A549 (cell line): Measurements from ENCODE around the gene COL16A1. TPM values are rescaled to one million over a fixed set of nuclear protein-coding genes. Genes with fewer than 3 reads are reported as not detected.
A peak's percentile ranks its signal among the peaks of the same experiment; 100 is the strongest.

Experiments used
- ATAC-seq, 2 experiments: fragments of 200-7000 bp in 1 of 2; fragments of >200 bp in 1 of 2; cut with Nextera tagmentation in 1 of 2; cut with Tn5 transposase in 1 of 2; 3 replicates each; pipeline versions ENCODE4 v1.8.0 to v1.9.1; 2018 to 2020; ENCODE audit warnings: mild to moderate bottlenecking in 1 of 2, moderate library complexity in 1 of 2
- CTCF ChIA-PET: fragments of 300-600 bp; sonication (Branson Sonifier 250); formaldehyde crosslinking; extraction: SDS; loops from one replicate; lab custom pipeline; 2021; ENCODE audit warnings: antibody characterized with exemption, inconsistent platforms; lab: Yijun Ruan, JAX
- POLR2A ChIA-PET: fragments of 350-600 bp; formaldehyde crosslinking; extraction: SDS; loops from one replicate; lab custom pipeline; 2021; ENCODE audit warnings: antibody characterized with exemption, inconsistent platforms; lab: Yijun Ruan, JAX
- DNase-seq, 2 experiments: peaks; one replicate each; pipeline versions ENCODE4 v3.0.0 to v3.0.0-alpha.2; 2011 to 2016; ENCODE audit warnings: low read depth in 1 of 2, low spot score in 1 of 2
- FAIRE-seq: peaks from 2 replicates; lab custom pipeline; 2011; peaks lifted over from hg19 to GRCh38; lab: Jason Lieb, UNC
- H3K27ac ChIP-seq, 2 experiments: fragments of >200 bp; sonication (Bioruptor Twin); formaldehyde crosslinking; 3 replicates each; pipeline ENCODE4 v1.5.1; 2016 to 2017
- H3K4me1 ChIP-seq: fragments of >200 bp; sonication (Bioruptor Twin); formaldehyde crosslinking; 3 replicates; pipeline ENCODE4 v1.6.1; 2016
- H3K4me2 ChIP-seq: fragments of >200 bp; sonication (Bioruptor Twin); formaldehyde crosslinking; 3 replicates; pipeline ENCODE4 v1.6.1; 2016
- H3K4me3 ChIP-seq: fragments of >200 bp; sonication (Bioruptor Twin); formaldehyde crosslinking; 3 replicates; pipeline ENCODE4 v1.5.1; 2016
- H3K9me3 ChIP-seq: fragments of >200 bp; sonication (Bioruptor Twin); formaldehyde crosslinking; 3 replicates; pipeline ENCODE4 v1.6.1; 2016
- BCL3 ChIP-seq: fragments of >200 bp; sonication (Bioruptor Twin); formaldehyde crosslinking; IDR thresholded peaks from 3 replicates; pipeline ENCODE4 v1.6.1; 2016
- CBX2 ChIP-seq: fragments of 200-600 bp; sonication (generic); IDR thresholded peaks from 2 replicates; pipeline ENCODE4 v1.6.1; 2016; ENCODE audit warnings: low read depth, mild to moderate bottlenecking, borderline replicate concordance
- CBX8 ChIP-seq: fragments of 200-600 bp; sonication (generic); IDR thresholded peaks from 2 replicates; pipeline ENCODE4 v1.6.1; 2016
- CHD4 ChIP-seq: fragments of 200-600 bp; sonication (generic); IDR thresholded peaks from 2 replicates; pipeline ENCODE4 v1.6.1; 2016; ENCODE audit warnings: antibody characterized with exemption, mild to moderate bottlenecking, borderline replicate concordance
- EHMT2 ChIP-seq: fragments of 200-600 bp; sonication (generic); IDR thresholded peaks from 2 replicates; pipeline ENCODE4 v1.6.1; 2016; ENCODE audit warnings: antibody characterized with exemption, low read depth, mild to moderate bottlenecking, moderate library complexity
- EP300 ChIP-seq, 2 experiments: fragments of >200 bp; sonication (Bioruptor Twin); formaldehyde crosslinking; IDR thresholded peaks; 2 replicates in 1 of 2; 3 replicates in 1 of 2; pipeline ENCODE4 v1.6.1; 2016 to 2017
- FOXS1 ChIP-seq: fragments of 250-450 bp; sonication (Bioruptor Pico); IDR thresholded peaks from 2 replicates; pipeline ENCODE4 v1.5.0; 2020; ENCODE audit warnings: mild to moderate bottlenecking, moderate library complexity
- GATA3 ChIP-seq: IDR thresholded peaks from 2 replicates; pipeline ENCODE4 v1.6.1; 2012; ENCODE audit warnings: borderline replicate concordance
- HEYL ChIP-seq: fragments of 250-450 bp; sonication (Bioruptor Pico); IDR thresholded peaks from 2 replicates; pipeline ENCODE4 v1.8.0; 2021; ENCODE audit warnings: mild to moderate bottlenecking, moderate library complexity
- JUNB ChIP-seq: fragments of >200 bp; sonication (Bioruptor Twin); formaldehyde crosslinking; IDR thresholded peaks from 2 replicates; pipeline ENCODE4 v1.6.1; 2016
- MAFK ChIP-seq: fragments of 450-650 bp; IDR thresholded peaks from 2 replicates; pipeline ENCODE4 v1.6.1; 2014; ENCODE audit not compliant: partially characterized antibody
- NFE2L2 ChIP-seq: fragments of 150-350 bp; conservative IDR thresholded peaks from 2 replicates; pipeline ENCODE4 v1.6.1; 2014; ENCODE audit warnings: low read length
- NPAS2 ChIP-seq: fragments of 250-450 bp; sonication (Bioruptor Pico); IDR thresholded peaks from 2 replicates; pipeline ENCODE4 v1.8.0; 2022; ENCODE audit warnings: mild to moderate bottlenecking, moderate library complexity, borderline replicate concordance
- PBX3 ChIP-seq: IDR thresholded peaks from 2 replicates; pipeline ENCODE4 v1.6.1; 2012
- POLR2A ChIP-seq: IDR thresholded peaks from 2 replicates; pipeline ENCODE4 v1.6.1; 2012; ENCODE audit warnings: mild to moderate bottlenecking, low read length
- REST ChIP-seq: fragments of 200-600 bp; sonication (generic); IDR thresholded peaks from 2 replicates; pipeline ENCODE4 v1.6.1; 2016; ENCODE audit warnings: antibody characterized with exemption, mild to moderate bottlenecking, moderate library complexity
- RNF2 ChIP-seq: fragments of 200-600 bp; sonication (generic); IDR thresholded peaks from 2 replicates; pipeline ENCODE4 v1.6.1; 2016; ENCODE audit warnings: low read depth, mild to moderate bottlenecking, antibody characterized with exemption, moderate library complexity, borderline replicate concordance
- SREBF2 ChIP-seq: fragments of 450-650 bp; IDR thresholded peaks from 2 replicates; pipeline ENCODE4 v1.6.1; 2014; ENCODE audit warnings: mild to moderate bottlenecking, moderate library complexity
- TP53 ChIP-seq: fragments of 250-450 bp; sonication (Bioruptor Pico); IDR thresholded peaks from 2 replicates; pipeline ENCODE4 v1.5.0; 2021; ENCODE audit warnings: mild to moderate bottlenecking, moderate library complexity
- ZC3H11A ChIP-seq: fragments of 450-650 bp; IDR thresholded peaks from 2 replicates; pipeline ENCODE4 v1.6.1; 2014; ENCODE audit warnings: antibody characterized with exemption, mild to moderate bottlenecking
- ZNF302 ChIP-seq: fragments of 250-450 bp; sonication (Bioruptor Pico); IDR thresholded peaks from 2 replicates; pipeline ENCODE4 v1.9.0; 2021; ENCODE audit warnings: inconsistent platforms, mild to moderate bottlenecking, moderate library complexity
- WGBS: methylation state at CpG from one replicate; pipeline ENCODE4 v1.1.6; 2017; ENCODE audit errors: missing lambda C conversion rate; 5-methylcytosine and 5-hydroxymethylcytosine counted together
- polyA minus RNA-seq: library from RNA; depleted of rRNA, polyadenylated mRNA; stranded (reverse); fragments of >200 nt; gene quantifications from 2 replicates; pipeline ENCODE4 v1.2.3, GENCODE V29; 2011; rRNA and poly(A)+ RNA removed
- polyA plus RNA-seq, 4 experiments: library from polyadenylated mRNA; depleted of rRNA in 3 of 4; stranded (reverse); fragments of >200 nt; fragmentation: RNase III in 1 of 4; extraction: RNeasy Plus Mini Kit Qiagen cat#74134 plus additional on column Dnase treatment in 1 of 4; gene quantifications; 2 replicates in 3 of 4; 3 replicates in 1 of 4; pipeline ENCODE4 v1.2.3, GENCODE V29; 2011 to 2017

COL16A1 gene
- polyA plus RNA-seq (2011; rRNA removed) (1.4 and 1.5 TPM in 2 replicates), polyA plus RNA-seq (2017; fragmentation: RNase III; extraction: RNeasy Plus Mini Kit Qiagen cat#74134 plus additional on column Dnase treatment) (8.1 to 11.1 TPM (median 10.4 TPM) in 3 replicates), polyA minus RNA-seq (0.95 and 1.4 TPM in 2 replicates)
- polyA plus RNA-seq (2012; cell fraction: cytosol; rRNA removed) = 2.4 and 3.5 TPM in 2 replicates
- polyA plus RNA-seq (2012; cell fraction: nucleus; rRNA removed) = 15.3 and 19.1 TPM in 2 replicates

- 0 out of 3 replicates have a peak within 1 kb of the TSS, but pooled peaks have one; percentile 10 for H3K4me2 ChIP-seq
- no peak for ATAC-seq
- 91% methylated on average over 9 of the region's 40 CpGs for WGBS
- FAIRE-seq = no peak
- no peak within 1 kb of the TSS for H3K4me3 ChIP-seq
- ChIA-PET CTCF (interaction anchor here (0.6 to 8.9 kb wide), 9 partner anchors 8 to 260 kb away, joined by 3 to 112 read pairs (median 3); no protein-coding TSS in a partner anchor), POLR2A (interaction anchor here (0.8 to 1.1 kb wide), 2 partner anchors 11 to 14 kb away, joined by 3 read pairs; no protein-coding TSS in a partner anchor)
- H3K27ac ChIP-seq = peak within 1 kb of the TSS; percentile 95 to 96
- DNase-seq = no peak
- H3K9me3 ChIP-seq = no peaks in the 10 kb centered on the region
- no peak for TF ChIP-seq MAFK
- peaks cover 66% of the 10 kb centered on the region for H3K4me1 ChIP-seq
These were observed at the start of gene COL16A1 for GRCh38 chr1:31703431-31704270. Gene COL16A1 (minus strand): TSS chr1:31704017. CDS start chr1:31702193, 1,824 bp downstream.

GRCh38 chr1:31752952-31753475, 49.2 kb upstream of the COL16A1 start:
- ChIA-PET CTCF (interaction anchor here (1.4 to 2.0 kb wide), 4 partner anchors 10 to 38 kb away, joined by 4 to 6 read pairs (median 4); no protein-coding TSS in a partner anchor), POLR2A (no interaction called here)
- no peak for ATAC-seq
- no peak for TF ChIP-seq NPAS2 (CRISPR knock-in tag)
- no peak for TF ChIP-seq PBX3
- TF ChIP-seq JUNB = no peak
- TF ChIP-seq ZNF302 = no peak
- TF ChIP-seq CBX8 = no peak
- TF ChIP-seq HEYL (CRISPR knock-in tag) = no peak
- TF ChIP-seq REST = no peak
- no peak for TF ChIP-seq FOXS1
- TF ChIP-seq CHD4 = no peak
- TF ChIP-seq BCL3 = no peak
- TF ChIP-seq NFE2L2 = no peak
- Histone ChIP-seq H3K4me1 (peaks cover 8% of the 10 kb centered on the region; the same call in 2 of the 3 replicates), H3K9me3 (no peaks in the 10 kb centered on the region), H3K27ac (peak overlapping the region in 1 of 2 experiments; percentile 28; a peak in 1 of 6 replicates), H3K4me3 (no peak overlapping the region), H3K4me2 (no peak overlapping the region)
- DNase-seq = no peak
- WGBS = 94% methylated on average over 12 of the region's 12 CpGs
- no peak for FAIRE-seq

- 81% methylated on average over 2 of the region's 7 CpGs for WGBS
- CTCF ChIA-PET = interaction anchor here (1.8 to 2.5 kb wide), 4 partner anchors 17 to 88 kb away, joined by 4 to 10 read pairs (median 6); no protein-coding TSS in a partner anchor
- no peak for DNase-seq
- H3K9me3 ChIP-seq = no peaks in the 10 kb centered on the region
- no peak for ATAC-seq
- H3K4me2 ChIP-seq = no peak overlapping the region
- H3K4me1 ChIP-seq = peaks cover 8% of the 10 kb centered on the region; the same call in 2 of the 3 replicates
- POLR2A ChIA-PET = no interaction called here
- no peak for FAIRE-seq
- no peak overlapping the region for H3K27ac ChIP-seq
- no peak overlapping the region for H3K4me3 ChIP-seq
- TF ChIP-seq EHMT2 = no peak
- TF ChIP-seq GATA3 = no peak
- TF ChIP-seq REST = no peak
- no peak for TF ChIP-seq ZNF302
- TF ChIP-seq RNF2 = no peak
- no peak for TF ChIP-seq POLR2A
- TF ChIP-seq CBX2 = no peak
- no peak for TF ChIP-seq NFE2L2
- no peak for TF ChIP-seq EP300 (IDR thresholded peaks at IDR 0.05)
- TF ChIP-seq SREBF2 = no peak
- TF ChIP-seq HEYL (CRISPR knock-in tag) = no peak
- no peak for TF ChIP-seq TP53 (CRISPR knock-in tag)
- TF ChIP-seq CBX8 = no peak
- no peak for TF ChIP-seq ZC3H11A
These were observed 48.4 kb upstream of the COL16A1 start for GRCh38 chr1:31752258-31752657.
